HG02981 (cell line): ENCODE measurements around the gene HPS4.
"Not testable (repeated sequence)": the region's sequence is repeated elsewhere in the genome, so short reads cannot be mapped to it uniquely, and the experiment has no call there.

Experiments
- ATAC-seq: cut with Tn5 transposase; IDR thresholded peaks from one replicate; pipeline ENCODE4 v1.9.1; 2021; ENCODE audit warnings: mild to moderate bottlenecking, moderate library complexity; ENCODE audit not compliant: unreplicated experiment

Gene HPS4

GRCh38 chr22:26444777-26445176 lies 38.8 kb downstream of the HPS4 start:
- no peak for ATAC-seq

DNA sequence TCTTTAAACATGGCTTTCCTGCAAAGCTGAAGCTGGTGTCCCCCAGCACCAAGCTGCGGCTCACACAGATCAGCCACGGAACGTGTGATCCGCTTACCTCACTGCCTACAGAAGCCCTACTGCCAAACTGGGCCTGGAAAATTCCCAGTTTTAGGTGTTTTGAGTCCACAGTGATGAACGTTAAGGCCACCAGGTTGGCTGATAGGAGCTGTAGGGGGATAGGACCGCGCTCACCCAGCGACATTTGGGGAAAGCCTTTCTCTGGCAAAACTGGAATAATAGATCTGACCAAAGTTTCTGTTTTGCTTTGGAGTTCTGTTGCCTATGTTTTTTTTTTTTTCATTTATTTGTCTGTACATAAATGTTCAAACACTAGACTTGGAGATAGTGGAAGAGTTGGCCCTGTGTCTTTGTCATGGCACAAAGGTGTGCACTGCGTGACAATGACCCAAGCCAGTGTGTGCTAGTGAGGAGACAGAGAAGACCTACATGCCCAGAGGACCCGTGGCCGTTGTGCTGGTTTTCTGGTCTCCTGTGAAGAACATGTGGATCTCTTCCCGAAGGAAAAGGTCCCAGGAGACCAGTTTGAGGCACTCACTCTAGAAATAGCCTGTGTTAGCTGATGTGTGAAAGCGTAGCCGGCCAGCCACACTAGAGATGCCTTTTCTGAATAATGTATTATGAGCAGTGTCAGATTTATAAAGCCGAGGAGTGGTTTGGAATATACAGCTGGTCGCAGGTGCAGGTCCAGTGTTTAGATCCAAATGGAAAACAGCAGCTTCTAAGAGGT lies 39.5 kb downstream of the HPS4 start:
- ATAC-seq, result no peak

DNA sequence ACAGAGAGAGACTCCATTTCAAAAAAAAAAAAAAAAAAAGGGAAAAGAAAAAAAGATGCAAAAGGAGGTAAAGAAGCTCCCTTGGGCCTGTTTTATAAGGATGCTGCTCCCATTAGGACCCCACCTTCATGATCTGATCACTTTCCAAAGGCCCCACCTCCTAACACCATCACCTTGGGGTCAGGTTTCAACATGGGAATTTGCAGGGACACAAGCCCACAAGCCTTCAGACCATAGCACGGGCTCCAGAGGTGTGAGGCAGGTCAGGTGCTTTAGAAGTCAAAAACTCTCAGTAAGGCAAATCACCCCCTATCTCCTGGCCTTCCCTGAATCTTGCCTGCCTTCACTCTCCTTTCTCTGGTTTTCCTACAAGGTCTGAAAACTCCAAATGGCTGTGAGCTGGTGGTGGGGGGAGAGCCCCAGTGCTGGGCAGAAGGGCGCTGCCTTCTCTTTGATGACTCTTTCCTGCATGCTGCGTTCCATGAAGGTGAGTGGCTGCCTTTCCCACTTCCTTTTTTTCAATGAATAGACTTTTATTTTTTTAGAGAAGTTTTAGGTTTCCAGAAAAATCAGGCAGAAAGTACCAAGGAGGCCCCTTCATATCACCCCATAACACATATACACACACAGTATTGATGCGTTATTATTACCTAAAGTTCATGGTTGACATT lies 41.4 kb downstream of the HPS4 start:
- ATAC-seq, result no peak

- ATAC-seq, result no peak
Observed at GRCh38 chr22:26439559-26439958, 44.0 kb downstream of the HPS4 start.

DNA sequence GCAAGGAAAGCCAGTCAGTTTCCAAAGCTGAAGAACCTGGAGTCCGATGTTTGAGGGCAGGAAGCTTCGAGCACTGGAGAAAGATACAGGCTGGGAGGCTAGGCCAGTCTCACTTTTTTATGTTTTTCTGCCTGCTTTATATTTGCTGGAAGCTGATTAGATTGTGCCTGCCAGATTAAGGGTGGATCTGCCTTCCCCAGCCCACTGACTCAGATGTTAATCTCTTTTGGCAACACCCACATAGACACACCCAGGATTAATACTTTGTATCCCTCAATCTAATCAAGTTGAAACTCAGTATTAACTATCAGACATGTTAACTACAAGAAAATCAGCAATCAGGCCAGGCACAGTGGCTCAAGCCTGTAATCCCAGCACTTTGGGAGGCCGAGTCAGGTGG lies 44.8 kb downstream of the HPS4 start:
- not testable (repeated sequence) for ATAC-seq

- no peak for ATAC-seq
Observed at GRCh38 chr22:26437694-26438392, 45.7 kb downstream of the HPS4 start.

DNA sequence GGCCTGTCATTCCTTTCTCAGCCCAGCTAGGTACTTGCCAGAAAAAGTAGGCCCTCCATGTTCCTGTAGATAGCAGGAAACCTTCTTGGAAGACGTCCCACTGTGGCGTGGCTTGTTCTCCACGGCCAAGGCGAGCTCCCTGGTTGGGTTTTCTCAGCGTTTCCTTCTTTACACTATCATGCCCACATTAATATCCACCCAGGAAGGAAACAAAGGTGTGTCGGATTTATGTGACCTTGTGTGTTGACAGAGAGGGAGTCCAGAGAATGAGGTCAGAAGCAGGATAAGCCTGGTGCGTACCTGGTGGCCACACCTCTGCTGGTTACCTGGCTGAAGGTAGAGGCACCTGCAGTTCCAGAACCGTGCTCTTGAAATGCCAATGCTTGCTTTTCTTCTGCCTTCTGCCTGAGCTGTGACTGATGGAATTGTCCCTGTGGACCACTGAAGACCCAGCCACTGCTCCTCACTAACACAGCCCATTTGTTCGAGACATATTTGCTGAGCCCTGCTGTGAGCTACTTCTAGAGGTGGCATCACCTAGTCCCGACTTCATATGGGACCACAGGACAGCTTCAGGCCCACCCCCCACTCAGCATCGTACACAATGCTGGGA lies 46.6 kb downstream of the HPS4 start:
- ATAC-seq, result no peak

- no peak for ATAC-seq
Observed at GRCh38 chr22:26435327-26436093, 48.1 kb downstream of the HPS4 start.

- no peak for ATAC-seq
Observed at GRCh38 chr22:26433805-26434204, 49.8 kb downstream of the HPS4 start.

GRCh38 chr22:26432619-26433311 lies 50.8 kb downstream of the HPS4 start:
- no peak for ATAC-seq

- no peak for ATAC-seq
Observed at GRCh38 chr22:26431261-26431995, 52.2 kb downstream of the HPS4 start.

GRCh38 chr22:26430600-26430999 lies 53.0 kb downstream of the HPS4 start:
- ATAC-seq, result no peak

- peak; percentile 4 for ATAC-seq
Observed at GRCh38 chr22:26429458-26430286, 53.9 kb downstream of the HPS4 start.

DNA sequence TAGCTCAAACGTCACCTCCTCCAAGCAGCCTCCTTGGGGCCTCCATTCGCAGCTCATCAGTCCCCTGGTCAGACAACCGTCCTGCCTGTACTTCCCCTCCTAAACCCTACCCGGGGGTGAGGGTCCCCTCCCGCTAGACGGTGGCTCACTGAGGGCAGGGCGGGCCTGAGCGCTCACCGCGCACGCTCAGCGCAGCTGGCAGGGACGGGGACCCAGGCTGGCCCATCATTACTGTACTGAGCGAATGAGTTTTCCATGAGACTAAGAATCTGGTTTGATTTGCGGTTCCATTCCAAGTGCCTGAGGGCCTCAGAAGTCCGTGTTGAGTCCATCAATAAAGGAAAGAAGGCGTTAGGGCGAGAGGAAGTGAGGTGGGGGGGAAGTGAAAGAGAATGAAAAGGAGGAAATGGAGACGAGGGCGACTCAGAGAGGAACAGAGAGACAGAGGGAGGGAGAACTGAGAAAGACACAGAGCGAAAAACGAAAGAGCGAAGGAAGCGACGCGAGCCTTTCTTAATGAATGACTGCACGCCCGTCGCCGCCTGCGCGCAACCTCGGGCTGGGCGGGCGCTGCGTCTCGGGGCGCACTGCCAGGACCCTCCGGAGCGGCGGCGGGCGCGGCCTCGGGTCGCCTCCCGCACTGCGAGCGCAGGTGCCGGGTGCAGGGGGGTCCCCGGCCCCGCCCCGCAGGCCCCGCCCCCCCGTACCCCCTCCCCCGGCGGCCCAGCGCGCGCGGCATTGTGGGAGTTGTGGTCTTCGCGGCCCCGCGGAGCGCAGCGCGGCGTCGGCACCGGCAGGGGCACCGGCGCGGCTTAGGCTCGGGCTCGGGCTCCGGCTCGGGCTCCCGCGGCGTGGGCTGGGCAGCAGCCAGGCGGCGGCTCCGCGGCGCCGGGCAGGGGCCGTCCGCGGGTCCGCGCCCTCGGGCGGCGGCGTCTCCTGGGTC lies 54.8 kb downstream of the HPS4 start, which contains the start of gene ASPHD2:
Gene ASPHD2, plus strand, starts transcription at position 746 of the 943 bp plus-strand sequence. CDS start 4,356 bp downstream, outside the sequence.
- ATAC-seq, result peak; percentile 75

DNA sequence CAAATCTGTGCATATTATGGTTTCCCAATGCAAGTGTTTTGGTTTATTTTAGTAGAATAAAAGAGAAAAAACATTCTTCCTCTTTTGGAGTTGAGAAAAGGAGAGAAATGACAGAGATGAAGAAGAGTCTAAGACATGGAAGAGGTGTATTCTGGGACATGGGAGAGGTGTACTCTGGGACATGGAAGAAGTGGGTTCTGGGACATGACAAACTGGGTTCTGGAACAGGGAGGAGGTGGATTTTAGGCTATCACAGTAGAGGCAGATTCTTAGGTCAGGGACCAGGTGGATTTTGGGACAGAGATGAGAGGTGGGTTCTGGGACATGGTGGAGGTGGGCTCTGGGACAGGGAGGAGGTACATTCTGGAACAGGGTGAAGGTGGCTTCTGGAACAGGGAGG lies 56.7 kb downstream of the HPS4 start:
- no peak for ATAC-seq

GRCh38 chr22:26418620-26419019 lies 65.0 kb downstream of the HPS4 start:
- ATAC-seq, result no peak

- no peak for ATAC-seq
Observed at GRCh38 chr22:26417406-26417805, 66.2 kb downstream of the HPS4 start.
